ENCODE measurements around the gene ETS1.

ETS1 gene

GRCh38 chr11:128421577-128422330 is 165.6 kb downstream of the ETS1 start:
- no peak for DNase-seq

DNA sequence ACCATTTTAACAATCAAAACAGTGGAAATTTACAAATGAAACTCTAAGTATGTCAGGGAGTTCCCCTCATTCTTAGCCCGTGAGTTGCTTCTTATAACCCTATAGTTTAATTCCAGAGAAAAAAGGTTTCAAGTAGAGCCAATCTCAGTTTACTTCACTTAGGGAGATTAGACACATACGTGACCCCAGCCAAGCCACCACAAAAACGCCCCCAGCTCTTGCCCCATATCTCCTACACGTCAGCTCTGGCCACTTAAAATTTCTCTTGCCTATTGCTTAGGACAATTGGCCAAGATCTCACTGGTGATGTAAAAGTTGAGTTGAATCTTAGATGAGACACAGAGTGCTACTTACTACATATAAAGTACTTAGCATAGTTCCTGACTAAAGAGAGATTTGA is 166.4 kb downstream of the ETS1 start:
- DNase-seq = no peak

- DNase-seq = no peak
Measured at GRCh38 chr11:128420265-128420664, 167.1 kb downstream of the ETS1 start.

DNA sequence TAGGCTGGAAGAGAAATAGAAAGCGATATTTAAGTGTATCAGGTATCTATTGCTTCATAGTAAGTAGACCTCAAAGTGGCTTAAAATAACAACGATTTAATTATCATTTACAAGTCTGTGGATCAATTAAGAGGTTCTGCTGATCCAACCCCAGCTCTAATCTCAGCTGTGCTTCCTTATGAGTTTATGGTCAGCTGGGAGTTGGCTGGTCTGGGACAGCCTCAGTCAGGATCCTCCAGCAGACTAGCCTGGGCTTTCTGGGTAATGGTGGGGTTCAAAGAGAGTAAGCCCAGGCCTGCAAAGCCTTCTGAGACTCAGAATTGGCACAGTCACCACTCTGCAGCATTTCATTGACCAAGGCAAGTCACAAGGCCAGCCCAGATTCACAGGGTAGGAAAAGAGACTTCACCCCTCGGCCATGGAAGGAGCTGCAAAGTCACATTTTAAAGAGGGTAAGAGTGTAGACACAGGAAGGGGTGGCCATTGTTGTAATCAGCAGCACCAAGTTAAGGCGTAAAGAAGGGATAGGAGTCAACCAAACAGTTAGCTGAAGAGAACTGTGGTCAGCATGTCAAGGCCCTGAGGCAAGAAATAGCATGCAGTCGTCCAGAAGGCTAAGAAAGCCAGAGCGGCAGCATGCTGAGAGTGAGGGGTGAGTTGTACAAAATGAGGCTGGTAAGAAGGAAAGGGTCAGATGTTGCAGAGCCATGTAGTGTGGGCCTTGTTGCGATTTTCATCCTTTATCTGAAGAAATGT is 168.2 kb downstream of the ETS1 start:
- no peak for DNase-seq

DNA sequence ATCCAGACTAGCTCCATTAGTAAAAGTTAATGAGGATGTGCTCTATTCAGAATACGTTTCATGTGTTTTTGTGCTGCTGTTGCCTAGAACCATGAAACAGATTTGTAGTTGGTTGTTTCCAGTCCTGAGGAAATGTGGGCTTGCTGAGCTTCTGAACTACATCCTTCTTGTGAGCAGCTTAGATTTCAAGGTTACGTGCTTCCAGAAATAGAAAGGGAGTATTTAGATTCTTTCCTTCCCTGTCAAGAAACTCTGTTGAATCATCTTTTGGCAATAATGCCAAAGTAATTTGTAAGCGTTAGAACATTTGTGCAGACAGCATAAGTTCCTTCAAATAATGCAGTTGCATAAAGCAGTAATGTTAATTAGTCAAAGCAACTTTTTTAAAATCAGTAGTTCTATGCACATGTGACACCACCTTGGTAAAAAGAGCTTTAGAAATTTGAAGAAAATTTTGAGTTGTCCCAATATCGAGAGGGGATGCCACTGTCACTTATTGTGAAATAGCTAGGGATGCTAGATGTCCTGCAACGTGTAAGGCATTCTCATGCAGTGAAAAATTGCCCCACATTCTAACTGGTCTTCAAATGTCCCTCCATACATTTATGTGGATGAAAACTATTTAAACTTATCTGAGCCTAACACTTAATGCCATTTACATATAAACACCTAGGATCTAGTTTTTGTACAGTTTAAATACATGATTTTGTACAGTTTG is 169.6 kb downstream of the ETS1 start:
- no peak for DNase-seq

- DNase-seq = no peak
Measured at GRCh38 chr11:128416976-128417375, 170.4 kb downstream of the ETS1 start.

DNA sequence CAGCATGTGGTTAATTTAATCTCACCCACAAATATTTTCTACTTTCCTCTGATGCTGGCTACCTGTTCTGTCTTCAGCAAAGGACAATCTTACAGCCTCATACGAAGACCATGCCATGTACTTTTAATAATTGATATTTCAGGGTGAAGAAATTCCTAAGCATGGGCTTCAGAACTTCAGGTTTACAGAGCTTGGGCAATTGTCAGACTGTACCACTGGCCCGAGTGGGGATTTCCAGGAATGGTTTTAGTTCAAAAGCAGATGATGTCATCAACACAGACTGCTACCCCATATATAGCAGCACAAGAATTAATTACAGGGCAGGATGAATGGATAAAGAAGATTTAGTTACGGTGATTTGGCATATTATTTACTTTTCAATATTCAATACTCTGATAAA is 171.8 kb downstream of the ETS1 start:
- DNase-seq = no peak

GRCh38 chr11:128412847-128413791 is 174.2 kb downstream of the ETS1 start:
- no peak for DNase-seq

DNA sequence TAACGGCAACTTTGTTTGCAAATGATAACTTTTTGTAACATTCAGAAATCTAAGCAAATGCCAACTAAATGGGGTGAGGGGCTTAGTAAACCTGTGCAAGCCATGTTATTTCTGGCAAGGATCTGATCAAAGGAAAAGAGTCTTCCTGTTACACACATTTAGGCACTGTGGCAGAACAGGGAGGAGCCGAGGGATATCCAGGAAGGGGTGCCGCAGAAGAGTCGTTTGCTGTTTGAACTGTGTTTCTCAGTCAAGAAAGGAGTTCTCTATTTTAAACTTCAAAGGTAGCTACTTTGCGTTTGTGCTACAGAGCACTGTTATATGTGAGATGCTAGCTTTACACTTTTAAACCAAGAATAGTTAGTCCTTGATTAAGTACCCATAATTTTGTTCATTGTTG is 175.5 kb downstream of the ETS1 start:
- DNase-seq = no peak

GRCh38 chr11:128411150-128411549 is 176.2 kb downstream of the ETS1 start:
- no peak for DNase-seq

DNA sequence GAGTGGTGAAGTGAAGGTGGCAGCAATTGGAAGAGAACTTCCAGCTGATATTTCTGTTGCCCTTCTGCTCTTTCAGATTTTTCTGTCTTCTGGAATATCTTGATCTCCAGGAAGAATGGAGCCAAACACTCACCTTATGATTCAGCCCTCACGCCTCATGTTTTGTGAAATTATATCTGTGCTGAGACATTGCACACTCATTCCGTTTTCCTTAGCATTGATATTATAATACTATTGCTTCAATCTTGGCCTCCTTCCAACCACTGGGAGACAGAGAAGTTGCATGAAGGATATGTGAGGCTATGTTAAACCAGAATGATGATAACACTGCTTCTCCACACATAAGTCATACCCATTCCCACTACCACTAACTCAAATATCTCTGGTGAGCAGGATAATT is 177.9 kb downstream of the ETS1 start:
- no peak for DNase-seq
